ENCODE measurements around the gene CCNY.

DNA sequence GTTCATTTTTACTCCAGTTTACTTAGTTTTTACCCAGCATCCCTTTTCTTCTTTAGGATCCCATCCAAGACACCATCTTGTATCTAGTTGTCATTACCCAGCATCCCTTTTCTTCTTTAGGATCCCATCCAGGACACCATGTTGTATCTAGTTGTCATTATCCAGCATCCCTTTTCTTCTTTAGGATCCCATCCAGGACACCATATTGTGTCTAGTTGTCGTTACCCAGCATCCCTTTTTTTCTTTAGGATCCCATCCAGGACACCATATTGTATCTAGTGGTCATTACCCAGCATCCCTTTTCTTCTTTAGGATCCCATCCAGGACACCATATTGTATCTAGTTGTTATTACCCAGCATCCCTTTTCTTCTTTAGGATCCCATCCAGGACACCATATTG lies 205.4 kb downstream of the CCNY start:
- TF ChIP-seq, protein P1, sequence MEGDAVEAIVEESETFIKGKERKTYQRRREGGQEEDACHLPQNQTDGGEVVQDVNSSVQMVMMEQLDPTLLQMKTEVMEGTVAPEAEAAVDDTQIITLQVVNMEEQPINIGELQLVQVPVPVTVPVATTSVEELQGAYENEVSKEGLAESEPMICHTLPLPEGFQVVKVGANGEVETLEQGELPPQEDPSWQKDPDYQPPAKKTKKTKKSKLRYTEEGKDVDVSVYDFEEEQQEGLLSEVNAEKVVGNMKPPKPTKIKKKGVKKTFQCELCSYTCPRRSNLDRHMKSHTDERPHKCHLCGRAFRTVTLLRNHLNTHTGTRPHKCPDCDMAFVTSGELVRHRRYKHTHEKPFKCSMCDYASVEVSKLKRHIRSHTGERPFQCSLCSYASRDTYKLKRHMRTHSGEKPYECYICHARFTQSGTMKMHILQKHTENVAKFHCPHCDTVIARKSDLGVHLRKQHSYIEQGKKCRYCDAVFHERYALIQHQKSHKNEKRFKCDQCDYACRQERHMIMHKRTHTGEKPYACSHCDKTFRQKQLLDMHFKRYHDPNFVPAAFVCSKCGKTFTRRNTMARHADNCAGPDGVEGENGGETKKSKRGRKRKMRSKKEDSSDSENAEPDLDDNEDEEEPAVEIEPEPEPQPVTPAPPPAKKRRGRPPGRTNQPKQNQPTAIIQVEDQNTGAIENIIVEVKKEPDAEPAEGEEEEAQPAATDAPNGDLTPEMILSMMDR (IDR thresholded peaks at IDR 0.05) = no peak
- TF ChIP-seq ZFX (IDR thresholded peaks at IDR 0.05; ENCODE audit: borderline replicate concordance) = no peak
